Astrocyte (in vitro differentiated cells and primary cell): ENCODE measurements around the gene PDLIM7.

ENCODE experiments used
- CTCF ChIP-seq: IDR thresholded peaks from 2 replicates; pipeline ENCODE4 v1.5.1; 2011; ENCODE audit warnings: low read depth, mild to moderate bottlenecking, inconsistent platforms, low read length, moderate library complexity; ENCODE audit not compliant: insufficient read depth
- EZH2 ChIP-seq: IDR thresholded peaks from 2 replicates; pipeline ENCODE4 v1.6.1; 2012; ENCODE audit warnings: mild to moderate bottlenecking, low read length, inconsistent platforms; ENCODE audit not compliant: insufficient read depth

GRCh38 chr5:177495243-177496060, 2.0 kb downstream of the PDLIM7 start:
- TF ChIP-seq CTCF, result no peak
- no peak for TF ChIP-seq EZH2
